Ovary (tissue), 3 donors: ENCODE results near the gene PRKG2.

Experiments
- EP300 ChIP-seq: sonication (generic); formaldehyde crosslinking; IDR thresholded peaks from one replicate; pipeline ENCODE4 v1.6.1; 2017; ENCODE audit warnings: antibody characterized with exemption
- POLR2A ChIP-seq: fragments of 450-650 bp; IDR thresholded peaks from one replicate; pipeline ENCODE4 v1.6.1; 2017; ENCODE audit warnings: antibody characterized with exemption, mild to moderate bottlenecking, moderate library complexity
- TF ChIP-seq, protein P1 (sequence below), 3 donors: fragments of 450-650 bp in 2 of 3; fragments of 200-600 bp in 1 of 3; IDR thresholded peaks; one replicate each; pipeline versions ENCODE4 v1.5.1 to v1.8.0; 2016 to 2022; ENCODE audit warnings: antibody characterized with exemption in 3 of 3, mild to moderate bottlenecking in 1 of 3
- donor health status: DM: no; HTN: no; CAD: no.

DNA sequence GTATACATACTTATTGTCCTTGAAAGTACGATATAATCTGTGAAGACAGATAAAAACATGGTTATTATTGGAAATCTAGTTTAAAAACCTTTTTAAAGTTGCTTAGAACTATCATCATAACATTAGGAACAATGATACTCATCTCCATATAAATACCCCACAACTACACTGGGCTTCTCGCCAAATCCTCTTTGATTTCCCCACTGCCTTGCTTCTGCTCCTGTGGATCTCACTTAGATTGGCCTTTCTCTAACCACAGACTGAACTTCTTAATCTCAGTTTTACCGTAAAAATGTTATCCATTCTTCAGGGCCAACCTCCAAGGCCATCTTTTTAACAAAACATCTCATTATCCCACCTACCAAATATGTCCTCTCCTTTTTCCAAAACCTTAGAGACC, 77.6 kb downstream of the PRKG2 start:
- TF ChIP-seq, protein P1, sequence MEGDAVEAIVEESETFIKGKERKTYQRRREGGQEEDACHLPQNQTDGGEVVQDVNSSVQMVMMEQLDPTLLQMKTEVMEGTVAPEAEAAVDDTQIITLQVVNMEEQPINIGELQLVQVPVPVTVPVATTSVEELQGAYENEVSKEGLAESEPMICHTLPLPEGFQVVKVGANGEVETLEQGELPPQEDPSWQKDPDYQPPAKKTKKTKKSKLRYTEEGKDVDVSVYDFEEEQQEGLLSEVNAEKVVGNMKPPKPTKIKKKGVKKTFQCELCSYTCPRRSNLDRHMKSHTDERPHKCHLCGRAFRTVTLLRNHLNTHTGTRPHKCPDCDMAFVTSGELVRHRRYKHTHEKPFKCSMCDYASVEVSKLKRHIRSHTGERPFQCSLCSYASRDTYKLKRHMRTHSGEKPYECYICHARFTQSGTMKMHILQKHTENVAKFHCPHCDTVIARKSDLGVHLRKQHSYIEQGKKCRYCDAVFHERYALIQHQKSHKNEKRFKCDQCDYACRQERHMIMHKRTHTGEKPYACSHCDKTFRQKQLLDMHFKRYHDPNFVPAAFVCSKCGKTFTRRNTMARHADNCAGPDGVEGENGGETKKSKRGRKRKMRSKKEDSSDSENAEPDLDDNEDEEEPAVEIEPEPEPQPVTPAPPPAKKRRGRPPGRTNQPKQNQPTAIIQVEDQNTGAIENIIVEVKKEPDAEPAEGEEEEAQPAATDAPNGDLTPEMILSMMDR (IDR thresholded peaks at IDR 0.05): no peak
- no peak for TF ChIP-seq POLR2A
- no peak for TF ChIP-seq EP300
